OCI-LY1 (cell line): Measurements from ENCODE around the gene ADAM12.

Experiments used
- CTCF ChIP-seq: fragments of 200-600 bp; sonication (generic), shearing (Covaris generic); IDR thresholded peaks from 2 replicates; pipeline ENCODE4 v1.5.1; 2017; ENCODE audit warnings: mild to moderate bottlenecking, antibody characterized with exemption, low read length, moderate library complexity, mixed read lengths
- EZH2 ChIP-seq: fragments of 200-600 bp; sonication (generic), shearing (Covaris generic); IDR thresholded peaks from 2 replicates; pipeline ENCODE4 v1.8.0; 2017; ENCODE audit warnings: borderline replicate concordance, mixed run types, mild to moderate bottlenecking, antibody characterized with exemption, low read length, moderate library complexity, mixed read lengths

DNA sequence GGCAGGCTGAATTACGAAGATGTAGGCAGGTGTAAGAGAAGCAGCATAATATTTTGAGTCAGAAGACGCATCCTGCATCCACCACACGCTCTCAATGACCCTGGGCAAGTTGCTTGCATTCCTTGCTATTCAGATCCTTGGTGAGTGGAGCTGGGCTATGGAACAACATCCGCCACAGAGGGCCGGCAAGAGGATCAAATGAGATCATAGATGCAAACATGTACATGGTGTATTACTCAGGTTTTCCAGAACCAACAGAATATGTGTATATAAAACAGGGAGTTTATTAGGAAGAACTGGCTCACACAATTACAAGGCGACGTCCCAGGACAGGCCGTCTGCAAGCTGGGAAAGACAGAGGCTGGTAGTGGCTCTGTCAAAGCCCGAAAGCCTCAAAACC is 51.5 kb downstream of the ADAM12 start:
- TF ChIP-seq CTCF: no peak
- no peak for TF ChIP-seq EZH2
